Measurements from ENCODE around the gene CHTOP. TPM values are rescaled to one million over a fixed set of nuclear protein-coding genes. Genes with fewer than 3 reads are reported as not detected.
A peak's percentile ranks its signal among the peaks of the same experiment; 100 is the strongest.

CHTOP gene
- total and polyA plus RNA-seq, 2 of the 4 experiments (the other 2 are of a cell fraction) = 33.9 to 50.8 TPM

- Histone ChIP-seq H3K56ac (ENCODE audit: extremely low read depth, insufficient read depth, low read length) (no peak overlapping the region), H2BK15ac (ENCODE audit: low read depth, low read length) (no peak overlapping the region), H3K9me3 (ENCODE audit: control insufficient read depth, insufficient read depth, low read length) (no peaks in the 10 kb centered on the region), H2BK20ac (ENCODE audit: low read depth, low read length) (no peak overlapping the region), H3K27me3 (ENCODE audit: control insufficient read depth, insufficient read depth, low read length) (no peaks in the 10 kb centered on the region), H3K9me1 (ENCODE audit: insufficient read depth, low read length) (no peaks in the 10 kb centered on the region; the same call in 1 of the 2 replicates), H3K4me2 (ENCODE audit: low read depth, low read length) (no peak overlapping the region), H3K4me3 (ENCODE audit: insufficient read depth, low read depth, low read length) (no peak overlapping the region), H3K4ac (ENCODE audit: low read depth, low read length) (no peak overlapping the region), H3K79me1 (ENCODE audit: low read depth in 1 of 2, low read length in 2 of 2) (peaks cover 0 to 8% of the 10 kb centered on the region in 2 experiments; a peak in 2 of 4 replicates), H4K91ac (ENCODE audit: insufficient read depth, low read depth, low read length) (no peak overlapping the region), H3K9ac (ENCODE audit: low read depth, low read length) (no peak overlapping the region), H3K23ac (ENCODE audit: low read depth, low read length) (no peak overlapping the region), H3K4me1 (ENCODE audit: control insufficient read depth, insufficient read depth, low read length) (peaks cover 10% of the 10 kb centered on the region), H3K14ac (replicated peaks; ENCODE audit: low read depth, low read length) (no peak overlapping the region), H2AK9ac (replicated peaks; ENCODE audit: low read depth, low read length, poor library complexity) (no peak overlapping the region), H2AFZ (replicated peaks; ENCODE audit: low read length, poor library complexity) (no peak overlapping the region), H2BK120ac (ENCODE audit: low read depth, low read length) (no peak overlapping the region), H3K36me3 (ENCODE audit: control insufficient read depth, insufficient read depth, low read length) (no peaks in the 10 kb centered on the region), H3K27ac (ENCODE audit: insufficient read depth, low read length) (no peak overlapping the region), H4K5ac (ENCODE audit: low read depth, low read length) (no peak overlapping the region), H4K8ac (ENCODE audit: low read depth in 2 of 2, low read length in 2 of 2) (no peak overlapping the region), H2BK5ac (ENCODE audit: low read depth, low read length, poor library complexity, severe bottlenecking) (no peak overlapping the region), H4K20me1 (ENCODE audit: insufficient read depth, low read length) (no peaks in the 10 kb centered on the region), H2AK5ac (ENCODE audit: low read depth, low read length) (no peak overlapping the region), H3K18ac (ENCODE audit: low read depth, low read length) (no peak overlapping the region)
- BruUV-seq (replicated peaks) = no TSS peak
- intact Hi-C loops (cut with micrococcal nuclease) (no loop called here), in situ Hi-C loops (cut with MboI; ENCODE audit: low sequenced_read_pairs) (no loop called here), dilution Hi-C loops (cut with HindIII; ENCODE audit: low sequenced_read_pairs, unreplicated experiment) (no loop called here)
- peak; percentile 48 for ATAC-seq (ENCODE audit: low read depth)
- CTCF ChIA-PET = interaction anchor here (1.0 kb wide), 1 partner anchor 25 kb away, joined by 3 read pairs; no protein-coding TSS in a partner anchor
- peak; percentile 86 for DNase-seq
- POLR2A ChIA-PET (ENCODE audit: unreplicated experiment) = interaction anchor here (0.7 kb wide), 1 partner anchor 95 kb away, joined by 3 read pairs; no protein-coding TSS in a partner anchor
- TF ChIP-seq BHLHE40 (IDR thresholded peaks at IDR 0.05; ENCODE audit: low read depth, low read length) = peak; percentile 28; the same call in 1 of the 2 replicates
- no peak for TF ChIP-seq RAD21 (IDR thresholded peaks at IDR 0.05; ENCODE audit: low read length)
- TF ChIP-seq RFX5 (IDR thresholded peaks at IDR 0.05; ENCODE audit: low read depth, low read length) = no peak
- no peak for TF ChIP-seq CEBPB (IDR thresholded peaks at IDR 0.05; ENCODE audit: low read depth, low read length)
- TF ChIP-seq, protein P1, sequence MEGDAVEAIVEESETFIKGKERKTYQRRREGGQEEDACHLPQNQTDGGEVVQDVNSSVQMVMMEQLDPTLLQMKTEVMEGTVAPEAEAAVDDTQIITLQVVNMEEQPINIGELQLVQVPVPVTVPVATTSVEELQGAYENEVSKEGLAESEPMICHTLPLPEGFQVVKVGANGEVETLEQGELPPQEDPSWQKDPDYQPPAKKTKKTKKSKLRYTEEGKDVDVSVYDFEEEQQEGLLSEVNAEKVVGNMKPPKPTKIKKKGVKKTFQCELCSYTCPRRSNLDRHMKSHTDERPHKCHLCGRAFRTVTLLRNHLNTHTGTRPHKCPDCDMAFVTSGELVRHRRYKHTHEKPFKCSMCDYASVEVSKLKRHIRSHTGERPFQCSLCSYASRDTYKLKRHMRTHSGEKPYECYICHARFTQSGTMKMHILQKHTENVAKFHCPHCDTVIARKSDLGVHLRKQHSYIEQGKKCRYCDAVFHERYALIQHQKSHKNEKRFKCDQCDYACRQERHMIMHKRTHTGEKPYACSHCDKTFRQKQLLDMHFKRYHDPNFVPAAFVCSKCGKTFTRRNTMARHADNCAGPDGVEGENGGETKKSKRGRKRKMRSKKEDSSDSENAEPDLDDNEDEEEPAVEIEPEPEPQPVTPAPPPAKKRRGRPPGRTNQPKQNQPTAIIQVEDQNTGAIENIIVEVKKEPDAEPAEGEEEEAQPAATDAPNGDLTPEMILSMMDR (conservative IDR thresholded peaks at IDR 0.05; ENCODE audit: low read depth, low read length) = no peak
- TF ChIP-seq FOS (IDR thresholded peaks at IDR 0.05; ENCODE audit: low read depth, low read length) = peak; percentile 64; the same call in 1 of the 2 replicates
- TF ChIP-seq, protein P2, sequence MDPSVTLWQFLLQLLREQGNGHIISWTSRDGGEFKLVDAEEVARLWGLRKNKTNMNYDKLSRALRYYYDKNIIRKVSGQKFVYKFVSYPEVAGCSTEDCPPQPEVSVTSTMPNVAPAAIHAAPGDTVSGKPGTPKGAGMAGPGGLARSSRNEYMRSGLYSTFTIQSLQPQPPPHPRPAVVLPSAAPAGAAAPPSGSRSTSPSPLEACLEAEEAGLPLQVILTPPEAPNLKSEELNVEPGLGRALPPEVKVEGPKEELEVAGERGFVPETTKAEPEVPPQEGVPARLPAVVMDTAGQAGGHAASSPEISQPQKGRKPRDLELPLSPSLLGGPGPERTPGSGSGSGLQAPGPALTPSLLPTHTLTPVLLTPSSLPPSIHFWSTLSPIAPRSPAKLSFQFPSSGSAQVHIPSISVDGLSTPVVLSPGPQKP (IDR thresholded peaks at IDR 0.05; ENCODE audit: borderline replicate concordance, low read depth, low read length) = no peak
- TF ChIP-seq MAFK (IDR thresholded peaks at IDR 0.05; ENCODE audit: low read depth, low read length) = no peak
- WGBS, 2 experiments (ENCODE audit: extremely low coverage in 2 of 2, insufficient read length in 1 of 2) = no CpG with 5 or more reads among the region's 6 CpGs
These were observed 36.7 kb upstream of the CHTOP start for GRCh38 chr1:153597206-153597605.
